Adrenal gland (tissue), 12 donors: ENCODE results near the gene ERBB4. TPM values are rescaled to one million over a fixed set of nuclear protein-coding genes. Genes with fewer than 3 reads are reported as not detected.

Experiments
- DNase-seq, 7 donors: peaks; one replicate each; pipeline ENCODE4 v3.0.0-alpha.2; 2019 to 2020
- H3K27ac ChIP-seq, 5 donors: fragments of 200-600 bp; sonication (generic) in 4 of 5; 1 replicate in 3 of 5; 2 replicates in 2 of 5; pipeline versions ENCODE4 v1.5.1 to v1.8.0; 2016 to 2020; ENCODE audit warnings: mild to moderate bottlenecking in 1 of 5
- H3K27me3 ChIP-seq: fragments of 200-600 bp; 2 replicates; pipeline ENCODE4 v1.8.0; 2021
- H3K36me3 ChIP-seq, 2 donors: fragments of 200-600 bp; replicated peaks in 1 of 2; 1 replicate in 1 of 2; 2 replicates in 1 of 2; pipeline versions ENCODE4 v1.5.1 to v1.8.0; 2018 to 2022
- H3K4me1 ChIP-seq, 2 donors: fragments of 200-600 bp; replicated peaks in 1 of 2; 1 replicate in 1 of 2; 2 replicates in 1 of 2; pipeline versions ENCODE4 v1.5.1 to v1.8.0; 2018 to 2021
- H3K4me3 ChIP-seq, 4 donors: fragments of 200-600 bp; sonication (generic) in 3 of 4; one replicate each; pipeline ENCODE4 v1.5.1; 2016 to 2018
- H3K9me3 ChIP-seq, 3 donors: fragments of 200-600 bp; sonication (generic) in 1 of 3; replicated peaks in 1 of 3; 1 replicate in 2 of 3; 2 replicates in 1 of 3; pipeline versions ENCODE4 v1.5.1 to v1.8.0; 2016 to 2021
- CTCF ChIP-seq, 6 experiments: fragments of 450-650 bp in 4 of 6; fragments of 200-600 bp in 2 of 6; sonication (generic) in 1 of 6; IDR thresholded peaks; 1 replicate in 5 of 6; 2 replicates in 1 of 6; pipeline versions ENCODE4 v1.5.1 to v1.8.0; 2016 to 2021; ENCODE audit warnings: antibody characterized with exemption in 6 of 6, mild to moderate bottlenecking in 2 of 6, moderate library complexity in 1 of 6
- POLR2A ChIP-seq, 2 donors: fragments of 450-650 bp; IDR thresholded peaks; one replicate each; pipeline ENCODE4 v1.6.1; 2017; ENCODE audit warnings: antibody characterized with exemption in 2 of 2, mild to moderate bottlenecking in 2 of 2, moderate library complexity in 1 of 2
- WGBS, 4 donors: extraction: QIAGEN DNeasy Blood & Tissue Kit in 2 of 4; methylation state at CpG; one replicate each; pipeline versions ENCODE4 v1.1.5 to v1.1.7; 2013 to 2017; 5-methylcytosine and 5-hydroxymethylcytosine counted together
- intact Hi-C, 2 donors: fragments of 100-400 bp; cut with DNase I; formaldehyde crosslinking; loops; one replicate each; pipeline versions ENCODE4 v1.14.1 to v1.15.0; 2022 to 2023
- polyA plus RNA-seq, 3 donors: library from polyadenylated mRNA; stranded (reverse); fragments of 200-250 nt in 2 of 3; fragments of 350-450 nt in 1 of 3; fragmentation: Illumina TruSeq in 1 of 3; extraction: RNeasy Lipid Tissue Mini Kit (QIAGEN cat#74804) in 1 of 3; gene quantifications; one replicate each; pipeline ENCODE4 v1.2.3, GENCODE V29; 2013 to 2014
- total RNA-seq, 9 donors: library from RNA; depleted of rRNA in 4 of 9; stranded (reverse); fragments of >200 nt in 4 of 9; fragments of 120-200 nt in 1 of 9; fragmentation: NEBNext Ultra II Directional in 1 of 9; extraction: Animal tissue kit (Norgen Biotek cat#: 25700) in 1 of 9; gene quantifications; one replicate each; pipeline versions ENCODE4 v1.1.0 to v1.2.4, GENCODE V29; 2013 to 2023
- donor health status: healthy with polysubstance abuse.
- donor health status: Bipolar disorder and iron deficiency.
- donor health status: DM: yes; HTN: yes; CAD: no.
- donor health status: DM: no; HTN: no; CAD: no.
- donor health status: DM: no; HTN: no; CAD: no.
- donor health status: DM: yes; HTN: yes; CAD: no.

Gene ERBB4
- total and polyA plus RNA-seq, 12 donors = 0.06 to 2.9 (median 0.49) TPM

GRCh38 chr2:211741966-211742365 lies 796.6 kb downstream of the ERBB4 start:
- Histone ChIP-seq H3K36me3 (no peaks in the 10 kb centered on the region), H3K9me3 (no peaks in the 10 kb centered on the region), H3K4me3 (no peak overlapping the region), H3K4me1 (no peaks in the 10 kb centered on the region), H3K27me3 (no peaks in the 10 kb centered on the region), H3K27ac (no peak overlapping the region)
- TF ChIP-seq POLR2A (IDR thresholded peaks at IDR 0.05) (no peak), CTCF (IDR thresholded peaks at IDR 0.05) (no peak)
- DNase-seq = no peak
- intact Hi-C loops = no loop called here
- 86 to 94% (median 91%) methylated on average over 4 of the region's 4 CpGs for WGBS, 4 donors

GRCh38 chr2:211737282-211737681 lies 801.3 kb downstream of the ERBB4 start:
- H3K36me3 ChIP-seq = no peaks in the 10 kb centered on the region
- no peak overlapping the region for H3K27ac ChIP-seq
- intact Hi-C loops = no loop called here
- WGBS, 4 donors = 50 to 53% (median 53%) methylated on average over 3 of the region's 3 CpGs
- no peaks in the 10 kb centered on the region for H3K4me1 ChIP-seq
- no peak for DNase-seq
- no peaks in the 10 kb centered on the region for H3K9me3 ChIP-seq
- TF ChIP-seq CTCF (IDR thresholded peaks at IDR 0.05) (no peak), POLR2A (IDR thresholded peaks at IDR 0.05) (no peak)
- H3K27me3 ChIP-seq = no peaks in the 10 kb centered on the region
- no peak overlapping the region for H3K4me3 ChIP-seq

- H3K4me1 ChIP-seq = no peaks in the 10 kb centered on the region
- no peak for DNase-seq
- H3K4me3 ChIP-seq = no peak overlapping the region
- no peaks in the 10 kb centered on the region for H3K27me3 ChIP-seq
- H3K9me3 ChIP-seq = no peaks in the 10 kb centered on the region
- TF ChIP-seq POLR2A (IDR thresholded peaks at IDR 0.05) = no peak
- no peak for TF ChIP-seq CTCF (IDR thresholded peaks at IDR 0.05)
- 62 to 70% (median 69%) methylated on average over 2 of the region's 2 CpGs for WGBS, 4 donors
- H3K36me3 ChIP-seq = no peaks in the 10 kb centered on the region
- no peak overlapping the region for H3K27ac ChIP-seq
- intact Hi-C loops = no loop called here
These were observed 808.4 kb downstream of the ERBB4 start for GRCh38 chr2:211730215-211730614.

- Histone ChIP-seq H3K9me3 (no peaks in the 10 kb centered on the region), H3K4me1 (no peaks in the 10 kb centered on the region), H3K27ac (no peak overlapping the region), H3K27me3 (no peaks in the 10 kb centered on the region), H3K4me3 (no peak overlapping the region), H3K36me3 (no peaks in the 10 kb centered on the region)
- DNase-seq = no peak
- TF ChIP-seq POLR2A (IDR thresholded peaks at IDR 0.05) = no peak
- intact Hi-C loops = no loop called here
These were observed 809.2 kb downstream of the ERBB4 start for GRCh38 chr2:211729433-211729832.

- Histone ChIP-seq H3K4me1 (no peaks in the 10 kb centered on the region), H3K27ac (no peak overlapping the region), H3K36me3 (no peaks in the 10 kb centered on the region), H3K9me3 (no peaks in the 10 kb centered on the region), H3K4me3 (no peak overlapping the region), H3K27me3 (no peaks in the 10 kb centered on the region)
- peak in 1 of 7 donors; percentile 72 for DNase-seq
- WGBS, 4 donors = 63 to 76% (median 68%) methylated on average over 2 to 5 of the region's 5 CpGs
- intact Hi-C loops = no loop called here
- no peak for TF ChIP-seq POLR2A (IDR thresholded peaks at IDR 0.05)
- TF ChIP-seq CTCF (IDR thresholded peaks at IDR 0.05) = no peak
These were observed 813.7 kb downstream of the ERBB4 start for GRCh38 chr2:211724933-211725332.
